GM19193 (cell line): ENCODE data around the gene CCDC171.

Source experiments
- POLR2A ChIP-seq: IDR thresholded peaks from 4 replicates; pipeline ENCODE4 v1.6.1; 2011; ENCODE audit not compliant: insufficient read depth, insufficient read length; ENCODE audit errors: extremely low read depth

The CCDC171 gene

GRCh38 chr9:15873573-15874177 is 320.8 kb downstream of the CCDC171 start:
- no peak for TF ChIP-seq POLR2A

GRCh38 chr9:15882328-15882727 is 329.5 kb downstream of the CCDC171 start:
- TF ChIP-seq POLR2A = no peak

GRCh38 chr9:15882883-15883282 is 330.0 kb downstream of the CCDC171 start:
- no peak for TF ChIP-seq POLR2A

- TF ChIP-seq POLR2A = no peak
Measured at GRCh38 chr9:15885464-15885863, 332.6 kb downstream of the CCDC171 start.

GRCh38 chr9:15889555-15889954 is 336.7 kb downstream of the CCDC171 start:
- TF ChIP-seq POLR2A = no peak

- TF ChIP-seq POLR2A = no peak
Measured at GRCh38 chr9:15901572-15901971, 348.7 kb downstream of the CCDC171 start.

GRCh38 chr9:15909297-15909696 is 356.5 kb downstream of the CCDC171 start:
- no peak for TF ChIP-seq POLR2A

- TF ChIP-seq POLR2A = no peak
Measured at GRCh38 chr9:15915711-15916110, 362.9 kb downstream of the CCDC171 start.

- TF ChIP-seq POLR2A = no peak
Measured at GRCh38 chr9:15927161-15927560, 374.3 kb downstream of the CCDC171 start.

- TF ChIP-seq POLR2A = no peak
Measured at GRCh38 chr9:15935661-15936305, 382.9 kb downstream of the CCDC171 start.

GRCh38 chr9:15936306-15936921 is 383.6 kb downstream of the CCDC171 start:
- TF ChIP-seq POLR2A = no peak

- TF ChIP-seq POLR2A = no peak
Measured at GRCh38 chr9:15942831-15943424, 390.1 kb downstream of the CCDC171 start.

GRCh38 chr9:15944341-15944740 is 391.5 kb downstream of the CCDC171 start:
- TF ChIP-seq POLR2A = no peak

GRCh38 chr9:15959663-15960062 is 406.8 kb downstream of the CCDC171 start:
- TF ChIP-seq POLR2A = no peak

- no peak for TF ChIP-seq POLR2A
Measured at GRCh38 chr9:15961217-15961616, 408.4 kb downstream of the CCDC171 start.
